ENCODE measurements around the gene FAM89B. TPM values are rescaled to one million over a fixed set of nuclear protein-coding genes. Genes with fewer than 3 reads are reported as not detected.
A peak's percentile ranks its signal among the peaks of the same experiment; 100 is the strongest.
"Not testable (repeated sequence)": the region's sequence is repeated elsewhere in the genome, so short reads cannot be mapped to it uniquely, and the experiment has no call there.

FAM89B gene
- total RNA-seq, 4 donors from 2014 or later = 30.8 to 44.6 (median 32.4) TPM

GRCh38 chr11:65560555-65561418, 11.6 kb upstream of the FAM89B start:
- peaks cover 5 to 51% (median 8%) of the 10 kb centered on the region in 4 donors for H3K4me1 ChIP-seq
- no peak for TF ChIP-seq POLR2A (IDR thresholded peaks at IDR 0.05)
- TF ChIP-seq, protein P1, sequence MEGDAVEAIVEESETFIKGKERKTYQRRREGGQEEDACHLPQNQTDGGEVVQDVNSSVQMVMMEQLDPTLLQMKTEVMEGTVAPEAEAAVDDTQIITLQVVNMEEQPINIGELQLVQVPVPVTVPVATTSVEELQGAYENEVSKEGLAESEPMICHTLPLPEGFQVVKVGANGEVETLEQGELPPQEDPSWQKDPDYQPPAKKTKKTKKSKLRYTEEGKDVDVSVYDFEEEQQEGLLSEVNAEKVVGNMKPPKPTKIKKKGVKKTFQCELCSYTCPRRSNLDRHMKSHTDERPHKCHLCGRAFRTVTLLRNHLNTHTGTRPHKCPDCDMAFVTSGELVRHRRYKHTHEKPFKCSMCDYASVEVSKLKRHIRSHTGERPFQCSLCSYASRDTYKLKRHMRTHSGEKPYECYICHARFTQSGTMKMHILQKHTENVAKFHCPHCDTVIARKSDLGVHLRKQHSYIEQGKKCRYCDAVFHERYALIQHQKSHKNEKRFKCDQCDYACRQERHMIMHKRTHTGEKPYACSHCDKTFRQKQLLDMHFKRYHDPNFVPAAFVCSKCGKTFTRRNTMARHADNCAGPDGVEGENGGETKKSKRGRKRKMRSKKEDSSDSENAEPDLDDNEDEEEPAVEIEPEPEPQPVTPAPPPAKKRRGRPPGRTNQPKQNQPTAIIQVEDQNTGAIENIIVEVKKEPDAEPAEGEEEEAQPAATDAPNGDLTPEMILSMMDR (IDR thresholded peaks at IDR 0.05) = no peak
- no peaks in the 10 kb centered on the region for H3K36me3 ChIP-seq
- H3K9me3 ChIP-seq = no peaks in the 10 kb centered on the region
- no peak overlapping the region for H3K4me3 ChIP-seq
- no peaks in the 10 kb centered on the region for H3K27me3 ChIP-seq
- no peak for DNase-seq
- peak overlapping the region in 3 of 4 donors; percentile 25 to 89 (median 56) for H3K27ac ChIP-seq

DNA sequence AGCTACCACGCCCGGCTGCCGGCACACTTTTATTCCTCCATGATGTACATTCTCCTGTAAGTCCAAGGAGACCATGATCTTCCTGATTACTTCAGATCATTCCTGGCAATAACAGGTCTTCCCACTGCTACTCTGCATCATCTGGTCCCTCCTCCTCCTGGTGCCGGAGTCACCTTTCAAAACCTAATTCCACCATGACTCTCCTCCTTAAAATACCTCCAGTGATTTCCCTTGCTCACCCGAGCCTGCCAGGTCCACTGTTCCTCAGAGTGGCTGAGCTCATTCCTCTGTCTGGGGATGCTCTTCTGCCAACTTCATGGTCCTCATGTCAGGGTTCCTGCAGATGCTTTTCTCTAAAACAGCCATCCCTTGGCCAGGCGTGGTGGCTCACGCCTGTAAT, 10.3 kb upstream of the FAM89B start:
- H3K9me3 ChIP-seq = no peaks in the 10 kb centered on the region
- H3K4me1 ChIP-seq = peaks cover 5 to 48% (median 10%) of the 10 kb centered on the region in 4 donors
- H3K4me3 ChIP-seq = no peak overlapping the region
- TF ChIP-seq, protein P1 (IDR thresholded peaks at IDR 0.05) = no peak
- no peak for TF ChIP-seq POLR2A (IDR thresholded peaks at IDR 0.05)
- H3K27ac ChIP-seq = no peak overlapping the region
- H3K27me3 ChIP-seq = no peaks in the 10 kb centered on the region
- no peaks in the 10 kb centered on the region for H3K36me3 ChIP-seq
- no peak for DNase-seq

- no peak for TF ChIP-seq POLR2A (IDR thresholded peaks at IDR 0.05)
- TF ChIP-seq, protein P1 (IDR thresholded peaks at IDR 0.05) = no peak
- no peak for DNase-seq
- H3K27ac ChIP-seq = no peak overlapping the region
- H3K4me3 ChIP-seq = no peak overlapping the region
- H3K4me1 ChIP-seq = peaks cover 5 to 44% (median 10%) of the 10 kb centered on the region in 4 donors
- H3K36me3 ChIP-seq = no peaks in the 10 kb centered on the region
- no peaks in the 10 kb centered on the region for H3K27me3 ChIP-seq
- H3K9me3 ChIP-seq = no peaks in the 10 kb centered on the region
These were observed 9.6 kb upstream of the FAM89B start for GRCh38 chr11:65562788-65563187.

DNA sequence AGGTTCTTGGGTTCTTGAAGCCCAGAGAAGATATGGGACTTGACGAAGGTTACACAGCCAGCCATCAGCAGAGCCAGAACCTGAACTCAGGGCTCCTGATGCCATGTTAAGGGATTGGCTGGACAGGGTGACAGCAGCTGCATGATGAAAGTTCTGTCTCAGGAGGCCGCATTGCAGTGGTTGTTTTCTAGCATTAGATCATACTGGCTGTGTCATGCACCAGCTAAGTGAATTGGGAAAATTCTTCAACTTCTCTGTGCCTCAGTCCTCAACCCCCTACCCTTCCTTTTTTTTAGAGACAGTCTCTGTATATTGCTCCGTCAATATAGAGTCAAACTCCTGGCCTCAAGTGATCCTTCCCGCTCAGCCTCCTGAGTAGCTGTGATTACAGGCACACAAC, 8.7 kb upstream of the FAM89B start:
- H3K27me3 ChIP-seq = no peaks in the 10 kb centered on the region
- no peak for DNase-seq
- H3K9me3 ChIP-seq = no peaks in the 10 kb centered on the region
- H3K4me1 ChIP-seq = peaks cover 4 to 47% (median 10%) of the 10 kb centered on the region in 4 donors
- H3K4me3 ChIP-seq = no peak overlapping the region
- no peak for TF ChIP-seq POLR2A (IDR thresholded peaks at IDR 0.05)
- TF ChIP-seq, protein P1 (IDR thresholded peaks at IDR 0.05) = no peak
- no peak overlapping the region for H3K27ac ChIP-seq
- H3K36me3 ChIP-seq = no peaks in the 10 kb centered on the region

DNA sequence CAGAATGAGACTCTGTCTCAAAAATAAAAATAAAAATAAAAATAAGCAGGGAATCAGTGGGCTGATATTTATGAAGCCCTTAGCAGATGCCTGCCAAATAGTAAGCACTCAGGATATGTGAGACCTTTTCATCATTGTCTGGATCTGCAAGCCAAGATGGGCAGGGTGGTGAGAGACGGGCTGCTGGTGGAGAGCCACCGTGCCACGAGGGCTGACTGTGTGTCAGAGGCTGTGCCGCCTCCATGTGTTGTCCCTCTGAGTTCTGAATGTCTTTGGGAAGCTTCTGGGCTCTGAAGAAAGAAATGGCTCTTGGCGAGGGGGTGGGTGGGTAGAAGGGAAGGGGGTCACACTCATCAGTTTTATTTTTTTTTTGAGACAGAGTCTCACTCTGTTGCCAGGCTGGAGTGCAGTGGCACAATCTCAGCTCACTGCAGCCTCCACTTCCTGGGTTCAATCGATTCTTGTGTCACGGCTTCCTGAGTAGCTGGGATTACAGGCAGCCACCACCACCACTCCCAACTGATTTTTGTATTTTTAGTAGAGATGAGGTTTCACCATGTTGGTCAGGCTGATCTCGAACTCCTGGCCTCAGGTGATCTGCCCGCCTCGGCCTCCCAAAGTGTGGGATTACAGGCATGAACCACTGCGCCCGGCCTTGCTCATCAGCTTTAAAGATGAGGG, 7.3 kb upstream of the FAM89B start:
- Histone ChIP-seq H3K27ac (peak overlapping the region in 3 of 4 donors; percentile 44 to 63 (median 62)), H3K4me1 (peaks cover 0 to 40% (median 8%) of the 10 kb centered on the region in 4 donors)
- not testable (repeated sequence) for H3K27me3 ChIP-seq, H3K9me3 ChIP-seq, DNase-seq, H3K36me3 ChIP-seq, H3K4me3 ChIP-seq
